Left ventricle myocardium inferior (tissue), 1 donor: Measurements from ENCODE around the gene PCGF1. TPM values are rescaled to one million over a fixed set of nuclear protein-coding genes. Genes with fewer than 3 reads are reported as not detected.

Source experiments
- DNase-seq: peaks from one replicate; pipeline ENCODE4 v3.0.0-alpha.2; 2020
- H3K27ac ChIP-seq: fragments of 200-600 bp; replicated peaks from 2 replicates; pipeline ENCODE4 v1.8.0; 2021
- H3K27me3 ChIP-seq: fragments of 200-600 bp; 2 replicates; pipeline ENCODE4 v1.8.0; 2021; ENCODE audit warnings: low read depth
- H3K36me3 ChIP-seq: fragments of 200-600 bp; 2 replicates; pipeline ENCODE4 v1.8.0; 2021
- H3K4me1 ChIP-seq: fragments of 200-600 bp; 2 replicates; pipeline ENCODE4 v1.8.0; 2021
- H3K4me3 ChIP-seq: fragments of 200-600 bp; 2 replicates; pipeline ENCODE4 v1.8.0; 2021; ENCODE audit warnings: mild to moderate bottlenecking, moderate library complexity
- H3K9me3 ChIP-seq: fragments of 200-600 bp; replicated peaks from 2 replicates; pipeline ENCODE4 v1.8.0; 2021
- intact Hi-C: fragments of 100-400 bp; cut with micrococcal nuclease; formaldehyde crosslinking; loops from one replicate; pipeline ENCODE4 v1.11.0; 2022
- total RNA-seq: library from RNA; stranded (reverse); fragmentation: NEBNext Ultra II Directional; extraction: Animal tissue kit (Norgen Biotek cat#: 25700); gene quantifications from one replicate; pipeline ENCODE4 v1.2.1, GENCODE V29; 2021
- TF ChIP-seq, protein P1 (sequence below): fragments of 200-600 bp; IDR thresholded peaks from 2 replicates; pipeline ENCODE4 v1.8.0; 2021; ENCODE audit warnings: antibody characterized with exemption, mild to moderate bottlenecking, borderline replicate concordance
- donor health status: DM: no; HTN: yes; CAD: no; lungs with severe emphysema.

The PCGF1 gene
- total RNA-seq, 1 donor from 2014 or later = 20.2 TPM

GRCh38 chr2:74516650-74517049, 9.2 kb upstream of the PCGF1 start:
- H3K4me3 ChIP-seq = peak overlapping the region; percentile 64
- H3K27me3 ChIP-seq = peaks cover 98% of the 10 kb centered on the region
- no peaks in the 10 kb centered on the region for H3K9me3 ChIP-seq

DNA sequence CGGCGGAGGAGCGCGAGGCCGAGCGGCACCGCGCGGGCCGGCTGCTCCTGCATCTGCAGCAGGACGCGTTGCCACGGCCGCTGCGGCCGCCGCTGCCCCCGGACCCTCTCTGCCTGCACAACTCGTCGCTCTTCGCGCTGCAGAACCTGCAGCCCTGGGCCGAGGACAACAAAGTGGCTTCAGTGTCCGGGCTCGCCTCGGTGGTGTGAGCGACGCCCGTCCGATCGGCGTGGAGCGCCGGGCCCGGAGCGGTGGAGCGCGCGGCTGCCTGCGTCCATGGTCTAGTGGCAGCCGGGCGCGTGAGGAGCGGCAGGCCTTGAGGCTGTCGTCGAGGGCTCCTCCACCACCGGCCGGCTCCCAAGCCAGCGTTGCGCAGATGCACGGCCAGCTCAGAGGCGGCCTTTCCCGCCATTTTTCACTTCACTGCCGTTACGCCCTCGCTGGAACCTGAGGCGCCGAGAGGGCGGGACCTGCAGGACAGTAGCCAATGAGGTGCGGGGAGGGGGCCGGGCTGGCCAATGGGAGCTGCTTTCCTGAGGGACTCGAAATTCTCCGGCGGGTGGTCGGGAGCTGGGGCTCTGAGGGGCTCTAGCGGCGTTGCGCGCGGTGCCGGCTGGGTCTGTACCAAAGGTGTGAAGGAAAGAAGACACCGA, 8.6 kb upstream of the PCGF1 start:
- intact Hi-C loops = no loop called here
- H3K9me3 ChIP-seq = no peaks in the 10 kb centered on the region
- peak overlapping the region; percentile 64 for H3K4me3 ChIP-seq
- peaks cover 35% of the 10 kb centered on the region for H3K4me1 ChIP-seq
- H3K27me3 ChIP-seq = peaks cover 100% of the 10 kb centered on the region
- peak; percentile 75 for DNase-seq
- TF ChIP-seq, protein P1, sequence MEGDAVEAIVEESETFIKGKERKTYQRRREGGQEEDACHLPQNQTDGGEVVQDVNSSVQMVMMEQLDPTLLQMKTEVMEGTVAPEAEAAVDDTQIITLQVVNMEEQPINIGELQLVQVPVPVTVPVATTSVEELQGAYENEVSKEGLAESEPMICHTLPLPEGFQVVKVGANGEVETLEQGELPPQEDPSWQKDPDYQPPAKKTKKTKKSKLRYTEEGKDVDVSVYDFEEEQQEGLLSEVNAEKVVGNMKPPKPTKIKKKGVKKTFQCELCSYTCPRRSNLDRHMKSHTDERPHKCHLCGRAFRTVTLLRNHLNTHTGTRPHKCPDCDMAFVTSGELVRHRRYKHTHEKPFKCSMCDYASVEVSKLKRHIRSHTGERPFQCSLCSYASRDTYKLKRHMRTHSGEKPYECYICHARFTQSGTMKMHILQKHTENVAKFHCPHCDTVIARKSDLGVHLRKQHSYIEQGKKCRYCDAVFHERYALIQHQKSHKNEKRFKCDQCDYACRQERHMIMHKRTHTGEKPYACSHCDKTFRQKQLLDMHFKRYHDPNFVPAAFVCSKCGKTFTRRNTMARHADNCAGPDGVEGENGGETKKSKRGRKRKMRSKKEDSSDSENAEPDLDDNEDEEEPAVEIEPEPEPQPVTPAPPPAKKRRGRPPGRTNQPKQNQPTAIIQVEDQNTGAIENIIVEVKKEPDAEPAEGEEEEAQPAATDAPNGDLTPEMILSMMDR = no peak
- H3K36me3 ChIP-seq = no peaks in the 10 kb centered on the region
- H3K27ac ChIP-seq = no peak overlapping the region

More at GRCh38 chr2:74516650-74517049, 9.2 kb upstream of the PCGF1 start:
- peaks cover 35% of the 10 kb centered on the region for H3K4me1 ChIP-seq
- no peaks in the 10 kb centered on the region for H3K36me3 ChIP-seq
- no peak overlapping the region for H3K27ac ChIP-seq
- DNase-seq = no peak
- intact Hi-C loops = no loop called here
- TF ChIP-seq, protein P1 = no peak

DNA sequence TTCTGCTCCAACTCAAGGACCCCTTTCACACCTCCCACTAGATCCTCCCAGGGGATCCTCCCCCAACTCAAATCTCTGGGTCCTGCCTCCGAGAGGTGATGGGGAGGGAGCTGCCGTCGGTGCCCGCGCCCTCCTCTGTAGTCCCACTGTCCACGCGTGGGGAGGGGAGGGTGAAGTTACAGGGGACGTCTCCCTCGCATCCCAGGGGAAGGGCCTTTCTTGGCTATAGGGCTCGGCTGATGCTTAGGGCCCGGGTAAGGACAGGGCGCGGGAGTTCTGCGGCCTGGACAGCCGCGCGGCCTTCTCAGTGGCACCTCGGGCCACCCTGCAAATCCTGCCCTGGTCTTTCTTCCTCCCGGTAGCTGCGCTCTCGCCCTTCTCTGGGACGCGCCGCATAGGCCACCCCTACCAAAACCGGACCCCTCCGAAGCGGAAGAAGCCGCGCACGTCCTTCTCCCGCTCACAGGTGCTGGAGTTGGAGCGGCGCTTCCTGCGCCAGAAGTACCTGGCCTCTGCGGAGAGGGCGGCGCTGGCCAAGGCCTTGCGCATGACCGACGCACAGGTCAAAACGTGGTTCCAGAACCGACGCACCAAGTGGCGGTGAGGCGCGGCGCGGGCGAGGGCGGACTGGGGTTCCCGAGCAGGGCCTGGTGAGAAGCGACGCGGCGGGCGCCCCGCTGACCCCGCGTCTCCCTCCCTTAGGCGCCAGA, 7.9 kb upstream of the PCGF1 start:
- peaks cover 35% of the 10 kb centered on the region for H3K4me1 ChIP-seq
- peak overlapping the region; percentile 64 for H3K4me3 ChIP-seq
- H3K9me3 ChIP-seq = no peaks in the 10 kb centered on the region
- DNase-seq = no peak
- intact Hi-C loops = no loop called here
- H3K27ac ChIP-seq = no peak overlapping the region
- no peaks in the 10 kb centered on the region for H3K36me3 ChIP-seq
- TF ChIP-seq, protein P1 = no peak
- H3K27me3 ChIP-seq = peaks cover 100% of the 10 kb centered on the region

GRCh38 chr2:74514368-74515270, 7.1 kb upstream of the PCGF1 start, which contains the start of gene TLX2:
TLX2 (plus strand) TSS chr2:74514450; CDS start chr2:74514807, 357 bp downstream.
- Histone ChIP-seq H3K4me3 (peak within 1 kb of the TSS; percentile 29), H3K27ac (no peak within 1 kb of the TSS), H3K27me3 (peaks cover 100% of the 10 kb centered on the region), H3K4me1 (peaks cover 35% of the 10 kb centered on the region), H3K9me3 (no peaks in the 10 kb centered on the region), H3K36me3 (no peaks in the 10 kb centered on the region)
- no peak for DNase-seq
- TF ChIP-seq, protein P1 = no peak
- intact Hi-C loops = no loop called here

- intact Hi-C loops = no loop called here
- Histone ChIP-seq H3K4me1 (peaks cover 35% of the 10 kb centered on the region), H3K4me3 (peak overlapping the region; percentile 29)
Measured at GRCh38 chr2:74513605-74514367, 6.3 kb upstream of the PCGF1 start.

More at GRCh38 chr2:74513605-74514367, 6.3 kb upstream of the PCGF1 start:
- no peak for DNase-seq
- Histone ChIP-seq H3K27ac (no peak overlapping the region), H3K27me3 (peaks cover 100% of the 10 kb centered on the region), H3K36me3 (no peaks in the 10 kb centered on the region), H3K9me3 (no peaks in the 10 kb centered on the region)
- TF ChIP-seq, protein P1 = no peak
